ENCODE data around the gene LOXHD1. TPM values are rescaled to one million over a fixed set of nuclear protein-coding genes. Genes with fewer than 3 reads are reported as not detected.

The LOXHD1 gene
- total RNA-seq, 1 donor from 2014 or later = not detected

DNA sequence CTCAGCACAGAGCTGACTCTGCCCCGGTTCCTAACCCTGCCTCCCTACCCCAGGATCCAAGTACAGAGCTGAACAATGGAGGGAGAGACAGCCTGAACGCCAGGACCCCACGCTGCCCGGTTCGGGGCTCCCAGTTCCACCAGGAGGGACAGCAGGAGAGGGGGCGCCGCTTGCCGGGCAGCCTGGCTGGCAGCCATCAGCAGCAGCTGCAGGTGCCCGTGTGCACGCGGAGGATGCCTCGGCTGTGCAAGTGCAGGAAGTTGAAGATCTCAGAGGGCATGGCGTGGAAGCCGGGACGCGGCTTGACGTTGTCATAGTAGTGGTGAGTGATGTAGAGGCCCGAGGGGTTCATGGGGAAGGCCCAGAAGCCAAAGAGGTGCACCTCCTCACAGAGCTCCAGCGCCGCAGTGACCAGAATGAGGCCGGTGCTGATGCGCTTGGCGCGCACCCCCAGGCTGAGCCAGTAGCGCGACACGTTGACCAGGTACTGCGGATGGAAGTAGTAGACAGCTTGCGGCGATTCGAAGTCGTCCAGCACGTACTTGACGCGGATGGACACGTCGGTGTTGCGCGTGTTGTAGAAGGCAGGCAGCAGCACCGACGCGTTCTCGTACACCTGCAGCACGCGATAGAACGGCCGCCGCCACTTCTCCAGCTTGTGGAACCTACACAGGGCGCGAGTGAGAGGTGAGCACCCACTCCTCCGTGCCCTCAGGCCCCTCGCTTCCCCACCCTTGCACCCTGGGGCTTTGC lies 23.0 kb upstream of the LOXHD1 start:
- no peaks in the 10 kb centered on the region for H3K9me3 ChIP-seq
- DNase-seq (ENCODE audit: extremely low spot score in 2 of 2) = no peak
- no peaks in the 10 kb centered on the region for H3K4me1 ChIP-seq
- H3K4me3 ChIP-seq = no peak overlapping the region
- H3K27me3 ChIP-seq = no peaks in the 10 kb centered on the region
- TF ChIP-seq CTCF (IDR thresholded peaks at IDR 0.05) = no peak
- no peak for TF ChIP-seq POLR2AphosphoS5 (IDR thresholded peaks at IDR 0.05; ENCODE audit: insufficient read depth in 1 of 2, low read depth in 1 of 2)
- no peak for TF ChIP-seq POLR2A (IDR thresholded peaks at IDR 0.05)
- H3K36me3 ChIP-seq = no peaks in the 10 kb centered on the region
- H3K27ac ChIP-seq = no peak overlapping the region
- intact Hi-C loops (cut with DNase I) = no loop called here

DNA sequence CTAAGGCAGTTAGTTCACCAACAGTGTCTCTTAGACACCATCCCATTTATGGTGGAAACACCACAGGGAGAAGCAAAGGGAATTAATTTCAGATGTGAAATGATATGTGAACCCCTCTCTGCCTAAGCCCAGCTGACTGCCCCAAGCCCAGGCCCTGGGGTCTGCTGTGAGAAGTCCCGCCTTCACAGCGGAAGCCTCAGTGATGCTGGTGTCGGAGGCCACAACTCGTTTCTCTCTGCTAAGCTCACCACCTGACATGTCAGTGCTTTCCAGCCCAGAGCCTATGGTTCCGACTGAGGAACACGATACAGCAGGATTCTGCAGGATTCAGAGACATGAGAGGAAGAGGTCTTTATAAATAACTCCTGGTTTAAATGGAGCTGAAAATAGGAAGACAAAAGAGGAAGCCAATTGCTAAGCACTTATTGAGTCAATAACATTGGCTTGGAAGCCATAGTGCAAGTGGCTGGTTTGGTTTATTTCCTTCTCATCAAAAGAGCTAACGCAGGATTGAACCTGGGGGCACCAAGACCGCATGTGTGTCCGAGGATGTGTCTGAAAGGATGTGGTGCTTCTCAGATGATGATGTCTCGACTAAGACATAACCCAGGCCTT lies 21.9 kb upstream of the LOXHD1 start:
- no peak for DNase-seq (ENCODE audit: extremely low spot score in 2 of 2)
- TF ChIP-seq POLR2AphosphoS5 (IDR thresholded peaks at IDR 0.05; ENCODE audit: insufficient read depth in 1 of 2, low read depth in 1 of 2) (no peak), CTCF (IDR thresholded peaks at IDR 0.05) (no peak), POLR2A (IDR thresholded peaks at IDR 0.05) (no peak)
- no peaks in the 10 kb centered on the region for H3K27me3 ChIP-seq
- H3K9me3 ChIP-seq = no peaks in the 10 kb centered on the region
- no peak overlapping the region for H3K4me3 ChIP-seq
- no peaks in the 10 kb centered on the region for H3K4me1 ChIP-seq
- no peaks in the 10 kb centered on the region for H3K36me3 ChIP-seq
- no peak overlapping the region for H3K27ac ChIP-seq
- intact Hi-C loops (cut with DNase I) = no loop called here

GRCh38 chr18:46678041-46678440 lies 21.0 kb upstream of the LOXHD1 start:
- no peak for DNase-seq (ENCODE audit: extremely low spot score in 2 of 2)
- no peaks in the 10 kb centered on the region for H3K27me3 ChIP-seq
- H3K4me3 ChIP-seq = no peak overlapping the region
- no peak overlapping the region for H3K27ac ChIP-seq
- H3K9me3 ChIP-seq = no peaks in the 10 kb centered on the region
- no peaks in the 10 kb centered on the region for H3K4me1 ChIP-seq
- TF ChIP-seq POLR2AphosphoS5 (IDR thresholded peaks at IDR 0.05; ENCODE audit: insufficient read depth in 1 of 2, low read depth in 1 of 2) (no peak), POLR2A (IDR thresholded peaks at IDR 0.05) (no peak), CTCF (IDR thresholded peaks at IDR 0.05) (no peak)
- intact Hi-C loops (cut with DNase I) = no loop called here
- no peaks in the 10 kb centered on the region for H3K36me3 ChIP-seq

DNA sequence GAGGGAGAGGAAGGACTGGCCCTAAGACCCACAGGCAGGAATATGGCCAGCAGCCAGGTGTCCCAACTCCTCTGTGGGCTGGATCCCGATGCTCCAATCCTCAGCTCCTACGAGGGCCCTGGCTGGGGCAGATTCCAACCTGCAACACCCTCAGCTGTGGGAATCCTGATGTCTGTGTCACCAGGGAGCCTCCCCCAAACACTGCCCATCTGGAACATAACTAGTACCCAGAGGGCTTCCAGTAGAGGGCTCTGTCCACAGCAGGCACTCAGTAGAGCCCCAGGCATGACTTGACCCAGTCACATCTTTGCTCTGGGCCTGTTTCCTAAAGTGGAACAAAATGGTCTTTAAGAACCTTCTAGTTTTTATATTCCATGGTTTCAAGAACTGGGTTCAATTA lies 20.6 kb upstream of the LOXHD1 start:
- H3K27ac ChIP-seq = no peak overlapping the region
- no peak overlapping the region for H3K4me3 ChIP-seq
- no peaks in the 10 kb centered on the region for H3K27me3 ChIP-seq
- TF ChIP-seq POLR2A (IDR thresholded peaks at IDR 0.05) (no peak), CTCF (IDR thresholded peaks at IDR 0.05) (no peak), POLR2AphosphoS5 (IDR thresholded peaks at IDR 0.05; ENCODE audit: insufficient read depth in 1 of 2, low read depth in 1 of 2) (no peak)
- DNase-seq (ENCODE audit: extremely low spot score in 2 of 2) = no peak
- no peaks in the 10 kb centered on the region for H3K4me1 ChIP-seq
- no peaks in the 10 kb centered on the region for H3K36me3 ChIP-seq
- intact Hi-C loops (cut with DNase I) = no loop called here
- H3K9me3 ChIP-seq = no peaks in the 10 kb centered on the region

Data from vagina (tissue), 2 donors.